ENCODE measurements around the gene CCDC9.
"Not testable (repeated sequence)": the region's sequence is repeated elsewhere in the genome, so short reads cannot be mapped to it uniquely, and the experiment has no call there.

Gene CCDC9

GRCh38 chr19:47261946-47262793, 5.8 kb downstream of the CCDC9 start:
- not testable (repeated sequence) for DNase-seq (ENCODE audit: low read depth in 2 of 2)

DNA sequence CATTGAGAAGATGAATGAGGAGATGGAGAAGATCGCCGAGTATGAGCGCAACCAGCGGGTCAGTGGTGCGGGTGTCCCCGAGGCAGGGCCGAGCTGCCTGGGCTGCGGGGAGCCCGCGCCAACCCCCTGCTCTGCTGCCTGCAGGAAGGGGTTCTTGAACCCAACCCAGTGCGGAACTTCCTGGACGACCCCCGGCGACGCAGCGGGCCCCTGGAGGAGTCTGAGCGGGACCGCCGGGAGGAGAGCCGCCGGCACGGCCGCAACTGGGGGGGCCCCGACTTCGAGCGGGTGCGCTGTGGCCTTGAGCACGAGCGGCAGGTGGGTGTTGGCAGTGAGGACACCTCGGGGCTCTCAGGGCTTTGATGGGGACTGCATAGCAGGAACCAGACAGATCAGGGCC, 8.3 kb downstream of the CCDC9 start:
- DNase-seq (ENCODE audit: low read depth in 2 of 2): no peak

DNA sequence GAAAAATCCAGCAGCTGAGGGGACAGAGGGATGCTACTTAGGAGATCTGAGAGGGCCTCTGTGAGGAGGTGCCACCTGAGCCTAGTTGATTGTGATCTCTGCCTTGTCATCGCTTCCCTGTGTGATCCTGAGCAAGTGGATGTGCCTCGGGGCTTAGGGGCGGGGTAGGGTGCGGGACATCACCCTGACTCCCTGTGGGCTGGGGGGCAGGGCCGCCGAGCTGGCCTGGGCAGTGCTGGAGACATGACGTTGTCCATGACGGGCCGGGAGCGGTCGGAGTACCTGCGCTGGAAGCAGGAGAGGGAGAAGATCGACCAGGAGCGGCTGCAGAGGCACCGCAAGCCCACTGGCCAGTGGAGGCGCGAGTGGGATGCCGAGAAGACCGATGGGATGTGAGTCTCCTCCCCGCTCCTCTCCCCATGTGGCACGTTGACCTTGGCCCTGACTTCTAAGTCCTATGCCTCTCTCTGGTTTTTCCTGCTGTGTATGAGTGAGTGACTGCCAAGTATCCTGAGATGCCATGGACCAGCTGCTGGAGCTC, 10.1 kb downstream of the CCDC9 start:
- DNase-seq (ENCODE audit: low read depth in 2 of 2): no peak

GRCh38 chr19:47267350-47267759, 11.0 kb downstream of the CCDC9 start:
- no peak for DNase-seq (ENCODE audit: low read depth in 2 of 2)

DNA sequence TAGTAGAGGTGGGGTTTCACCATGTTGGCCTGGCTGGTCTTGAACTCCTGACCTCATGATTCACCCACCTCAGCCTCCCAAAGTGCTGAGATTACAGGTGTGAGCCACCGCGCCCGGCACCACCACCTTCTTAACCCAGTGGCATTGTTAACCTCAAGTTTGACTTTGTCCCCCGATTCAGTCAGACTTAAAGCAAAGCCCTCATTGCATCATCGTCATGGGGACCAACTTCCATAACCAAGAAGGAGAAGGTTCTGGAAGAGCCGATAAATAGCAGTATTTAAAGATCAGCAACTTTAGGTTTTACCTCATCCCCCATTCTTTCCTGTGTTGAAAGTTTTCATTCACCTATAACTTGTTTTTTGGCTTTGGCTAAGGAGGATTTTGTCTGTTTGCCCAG, 11.7 kb downstream of the CCDC9 start:
- no peak for DNase-seq (ENCODE audit: low read depth in 2 of 2)

GRCh38 chr19:47269596-47269995, 13.3 kb downstream of the CCDC9 start:
- DNase-seq (ENCODE audit: low read depth in 2 of 2): no peak

GRCh38 chr19:47270408-47270807, 14.1 kb downstream of the CCDC9 start:
- no peak for DNase-seq (ENCODE audit: low read depth in 2 of 2)

DNA sequence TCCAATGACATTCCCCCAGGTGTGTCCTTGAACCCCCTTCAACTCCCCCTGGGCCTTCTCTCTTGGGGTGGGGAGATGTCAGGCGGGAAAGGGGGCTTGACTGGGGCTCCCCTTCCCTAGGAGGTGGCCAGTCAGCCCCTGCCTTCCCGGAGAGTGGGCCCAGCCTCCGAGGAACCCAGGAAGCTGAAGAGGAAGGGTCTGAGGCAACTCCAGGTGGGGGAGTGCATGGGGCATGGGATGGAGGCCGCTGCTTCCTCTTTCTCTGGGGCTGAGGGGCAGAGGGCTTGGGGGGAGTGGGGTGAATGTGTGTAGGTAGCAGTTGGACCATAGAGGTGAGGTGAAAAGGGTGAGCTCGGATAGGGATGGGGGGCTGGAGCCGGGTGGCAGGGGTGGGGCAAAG, 15.6 kb downstream of the CCDC9 start:
- no peak for DNase-seq (ENCODE audit: low read depth in 2 of 2)

DNA sequence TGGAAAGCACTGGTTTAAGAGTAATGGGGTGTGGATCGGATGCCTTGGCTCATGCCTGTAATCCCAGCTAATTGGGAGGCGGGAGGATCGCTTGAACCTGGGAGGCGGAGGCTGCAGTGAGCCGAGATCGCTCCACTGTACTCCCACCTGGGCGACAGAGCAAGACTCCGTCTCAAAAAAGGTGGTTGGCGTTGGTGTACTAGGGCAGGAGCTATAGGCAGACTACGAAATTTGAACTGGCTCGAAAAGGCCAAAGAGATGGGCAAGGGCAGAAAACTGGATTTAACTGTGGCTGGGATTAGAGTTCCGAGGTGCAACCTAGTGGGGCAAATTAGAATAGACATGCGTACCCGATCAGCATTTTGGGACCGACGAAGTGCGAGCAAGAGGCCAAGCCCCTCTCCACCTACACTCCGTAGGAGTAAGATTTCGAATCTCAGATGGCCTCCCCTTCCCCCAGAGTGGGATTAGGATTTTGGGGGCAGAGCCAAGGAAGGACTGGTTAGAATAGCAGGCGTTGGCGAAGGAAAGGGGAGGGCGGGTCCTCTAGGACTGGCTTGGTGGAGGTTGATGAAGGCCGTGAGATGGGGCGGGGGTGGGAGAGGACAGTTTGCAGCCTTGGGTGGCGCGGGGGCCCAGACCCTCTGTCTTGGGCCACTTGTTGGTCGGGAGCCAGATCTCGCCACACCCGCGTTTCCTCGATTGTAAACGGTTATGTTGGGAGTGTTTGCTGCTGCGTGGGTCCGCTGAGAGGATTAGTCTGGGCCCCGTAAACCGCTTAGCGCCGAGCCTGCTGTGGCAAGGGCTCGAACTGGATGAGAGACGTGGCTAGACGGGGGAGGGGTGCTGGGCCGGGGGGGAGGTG, 16.4 kb downstream of the CCDC9 start:
- peak in 1 of 2 donors; percentile 15 for DNase-seq (ENCODE audit: low read depth in 2 of 2)

- peak; percentile 86 to 88 for DNase-seq (ENCODE audit: low read depth in 2 of 2)
Measured at GRCh38 chr19:47273313-47274070, 17.2 kb downstream of the CCDC9 start.

- DNase-seq (ENCODE audit: low read depth in 2 of 2): peak; percentile 100
Measured at GRCh38 chr19:47274071-47274890, 18.0 kb downstream of the CCDC9 start, which contains the start of gene INAFM1. INAFM1 (plus strand) TSS chr19:47274885; CDS start chr19:47274920, 35 bp downstream.

- peak in 1 of 2 donors; percentile 9 for DNase-seq (ENCODE audit: low read depth in 2 of 2)
Measured at GRCh38 chr19:47274891-47275761, 18.8 kb downstream of the CCDC9 start.

GRCh38 chr19:47275791-47276461, 19.6 kb downstream of the CCDC9 start:
- no peak for DNase-seq (ENCODE audit: low read depth in 2 of 2)

- DNase-seq (ENCODE audit: low read depth in 2 of 2): not testable (repeated sequence)
Measured at GRCh38 chr19:47276513-47276912, 20.2 kb downstream of the CCDC9 start.

- peak; percentile 45 to 61 for DNase-seq (ENCODE audit: low read depth in 2 of 2)
Measured at GRCh38 chr19:47280183-47280797, 24.0 kb downstream of the CCDC9 start.

- DNase-seq (ENCODE audit: low read depth in 2 of 2): no peak
Measured at GRCh38 chr19:47283405-47284059, 27.2 kb downstream of the CCDC9 start.

DNA sequence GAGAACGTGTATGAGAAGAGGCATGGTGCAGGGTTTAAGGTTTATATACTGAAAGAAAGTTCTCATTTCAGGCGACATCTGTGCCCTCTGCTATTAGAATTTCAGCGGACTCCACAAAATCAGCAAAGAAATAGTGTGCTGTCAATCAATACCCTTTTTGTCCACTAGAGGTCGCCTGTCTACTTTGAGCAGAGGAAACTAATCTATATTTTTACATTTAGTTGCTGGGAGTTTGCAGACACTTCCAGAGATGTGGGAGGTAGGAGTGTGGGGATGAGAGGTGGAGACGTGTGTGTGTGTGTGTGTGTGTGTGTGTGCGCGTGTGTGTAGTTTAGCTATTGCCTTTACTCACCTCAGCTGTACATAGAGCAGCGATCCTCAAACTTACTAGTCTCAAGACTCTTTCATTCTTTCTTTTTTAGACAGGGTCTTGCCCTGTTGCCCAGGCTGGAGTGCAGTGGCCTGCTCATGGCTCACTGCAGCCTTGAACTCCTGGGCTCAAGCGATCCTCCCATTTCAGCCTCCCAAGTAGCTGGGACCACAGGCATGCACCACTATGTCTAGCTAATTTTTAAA, 28.1 kb downstream of the CCDC9 start:
- DNase-seq (ENCODE audit: low read depth in 2 of 2): peak in 1 of 2 donors; percentile 60

DNA sequence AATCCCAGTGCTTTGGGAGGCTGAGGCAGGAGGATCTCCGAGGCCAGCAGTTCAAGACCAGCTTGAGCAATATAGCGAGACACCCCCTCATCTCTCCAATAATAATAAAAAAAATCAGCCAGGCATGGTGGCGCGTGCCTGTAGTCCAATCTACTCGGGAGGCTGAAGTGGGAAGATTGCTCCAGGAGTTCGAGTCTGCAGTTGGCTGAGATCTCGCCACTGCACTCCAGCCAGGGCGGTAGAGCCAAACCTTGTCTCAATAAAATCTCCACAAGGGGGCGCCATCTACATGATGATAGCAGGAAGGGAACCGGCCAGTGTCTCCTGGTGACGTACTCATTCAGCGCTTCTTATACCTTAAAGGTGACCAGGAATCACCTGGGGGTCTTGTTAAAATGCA, 39.7 kb downstream of the CCDC9 start:
- peak; percentile 62 to 87 for DNase-seq (ENCODE audit: low read depth in 2 of 2)
